Neural cell (in vitro differentiated cells): ENCODE results near the gene GPI. TPM values are rescaled to one million over a fixed set of nuclear protein-coding genes. Genes with fewer than 3 reads are reported as not detected.

Source experiments
- H2AFZ ChIP-seq: fragments of 200-600, 300-800 bp; sonication (generic), shearing (Covaris generic); 2 replicates; pipeline ENCODE4 v1.6.0; 2014; ENCODE audit warnings: low read depth, mild to moderate bottlenecking, antibody characterized with exemption, low read length, moderate library complexity
- H3F3A ChIP-seq: fragments of 200-600 bp; shearing (Covaris generic); 2 replicates; pipeline ENCODE4 v1.6.1; 2016; ENCODE audit warnings: mild to moderate bottlenecking, moderate library complexity, mixed read lengths, antibody characterized with exemption, low read length; ENCODE audit not compliant: insufficient read depth, poor library complexity, severe bottlenecking
- H3K27ac ChIP-seq: fragments of 200-600, 300-800 bp; sonication (generic), shearing (Covaris generic); 2 replicates; pipeline ENCODE4 v1.5.1; 2014; ENCODE audit warnings: mild to moderate bottlenecking, low read length, moderate library complexity
- H3K27me3 ChIP-seq: fragments of 300-800, 200-600 bp; sonication (generic), shearing (Covaris generic); 2 replicates; pipeline ENCODE4 v1.6.0; 2014; ENCODE audit warnings: mild to moderate bottlenecking, low read depth, low read length, moderate library complexity; ENCODE audit not compliant: insufficient read depth
- H3K36me3 ChIP-seq: fragments of 300-800, 200-600 bp; sonication (generic), shearing (Covaris generic); 2 replicates; pipeline ENCODE4 v1.5.1; 2014; ENCODE audit warnings: mild to moderate bottlenecking, antibody characterized with exemption, low read length, moderate library complexity; ENCODE audit not compliant: insufficient read depth
- H3K4me2 ChIP-seq: fragments of 300-800, 200-600 bp; sonication (generic), shearing (Covaris generic); 2 replicates; pipeline ENCODE4 v1.6.0; 2014; ENCODE audit warnings: mild to moderate bottlenecking, low read length
- H3K4me3 ChIP-seq: fragments of 300-800, 200-600 bp; sonication (generic), shearing (Covaris generic); 2 replicates; pipeline ENCODE4 v1.5.1; 2014; ENCODE audit warnings: mild to moderate bottlenecking, low read length, moderate library complexity
- H3K79me2 ChIP-seq: fragments of 200-600 bp; shearing (Covaris generic); replicated peaks from 2 replicates; pipeline ENCODE4 v1.6.0; 2014; ENCODE audit warnings: mild to moderate bottlenecking, low read length, moderate library complexity; ENCODE audit not compliant: insufficient read depth
- H3K9ac ChIP-seq: fragments of 300-800, 200-600 bp; sonication (generic), shearing (Covaris generic); 2 replicates; pipeline ENCODE4 v1.6.1; 2016; ENCODE audit warnings: mild to moderate bottlenecking, low read length, mixed read lengths
- H3K9me2 ChIP-seq: fragments of 200-600 bp; shearing (Covaris generic); 2 replicates; pipeline ENCODE4 v1.6.1; 2016; ENCODE audit warnings: mild to moderate bottlenecking, low read length, mixed read lengths; ENCODE audit not compliant: insufficient read depth
- H3K9me3 ChIP-seq: fragments of 200-600, 300-800 bp; sonication (generic), shearing (Covaris generic); 2 replicates; pipeline ENCODE4 v1.6.1; 2016; ENCODE audit warnings: mild to moderate bottlenecking, mixed run types, low read length, moderate library complexity, mixed read lengths
- H4K20me1 ChIP-seq: fragments of 200-600 bp; shearing (Covaris generic); 2 replicates; pipeline ENCODE4 v1.6.1; 2016; ENCODE audit warnings: mild to moderate bottlenecking, mixed run types; ENCODE audit not compliant: insufficient read depth
- EP300 ChIP-seq: fragments of 450-650 bp; conservative IDR thresholded peaks from 2 replicates; pipeline ENCODE4 v1.6.1; 2014; ENCODE audit warnings: antibody characterized with exemption, mild to moderate bottlenecking, moderate library complexity; ENCODE audit not compliant: poor library complexity, severe bottlenecking
- POLR2AphosphoS5 ChIP-seq: IDR thresholded peaks from 2 replicates; pipeline ENCODE4 v1.6.1; 2012
- SMC3 ChIP-seq: fragments of 450-650 bp; conservative IDR thresholded peaks from 2 replicates; pipeline ENCODE4 v1.6.1; 2014; ENCODE audit warnings: antibody characterized with exemption, mild to moderate bottlenecking, moderate library complexity; ENCODE audit not compliant: poor library complexity
- TAF1 ChIP-seq: IDR thresholded peaks from 2 replicates; pipeline ENCODE4 v1.6.1; 2012; ENCODE audit warnings: low read depth
- polyA plus RNA-seq: library from polyadenylated mRNA; depleted of rRNA; stranded (reverse); fragments of >200 nt; gene quantifications from 2 replicates; pipeline ENCODE4 v1.2.3, GENCODE V29; 2014
- TF ChIP-seq, protein P1 (sequence below): fragments of 450-650 bp; IDR thresholded peaks from 2 replicates; pipeline ENCODE4 v1.5.1; 2014; ENCODE audit warnings: antibody characterized with exemption, mild to moderate bottlenecking, moderate library complexity; ENCODE audit not compliant: poor library complexity, severe bottlenecking
- TF ChIP-seq, protein P2 (sequence below): IDR thresholded peaks from 2 replicates; pipeline ENCODE4 v1.6.1; 2012; ENCODE audit warnings: borderline replicate concordance

GPI gene
- polyA plus RNA-seq, 1 donor from 2014 or later, result 113 TPM

DNA sequence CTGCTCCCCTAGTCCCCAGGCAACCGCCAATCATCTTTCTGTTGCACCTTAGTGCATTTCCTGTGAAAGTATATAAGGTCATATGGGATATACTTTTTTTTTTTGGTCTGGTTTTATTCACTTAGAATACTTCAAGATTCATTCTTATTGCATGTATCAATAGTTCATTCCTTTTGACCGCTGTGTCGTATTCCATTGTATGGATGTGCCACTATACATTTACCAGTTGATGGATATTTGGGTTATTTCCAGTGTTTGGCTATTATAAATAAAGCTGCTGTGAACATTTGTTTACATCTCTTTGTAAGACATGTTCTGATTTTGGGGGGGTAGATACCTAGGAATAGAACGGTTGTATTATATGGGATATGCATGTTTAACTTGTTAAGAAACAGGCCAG is 53.3 kb downstream of the GPI start:
- H3K36me3 ChIP-seq, result peaks cover 5% of the 10 kb centered on the region
- H4K20me1 ChIP-seq, result no peaks in the 10 kb centered on the region
- no peaks in the 10 kb centered on the region for H3K27me3 ChIP-seq
- H3K4me3 ChIP-seq, result no peak overlapping the region
- H3K4me2 ChIP-seq, result no peak overlapping the region
- no peak overlapping the region for H3K27ac ChIP-seq
- TF ChIP-seq, protein P1, sequence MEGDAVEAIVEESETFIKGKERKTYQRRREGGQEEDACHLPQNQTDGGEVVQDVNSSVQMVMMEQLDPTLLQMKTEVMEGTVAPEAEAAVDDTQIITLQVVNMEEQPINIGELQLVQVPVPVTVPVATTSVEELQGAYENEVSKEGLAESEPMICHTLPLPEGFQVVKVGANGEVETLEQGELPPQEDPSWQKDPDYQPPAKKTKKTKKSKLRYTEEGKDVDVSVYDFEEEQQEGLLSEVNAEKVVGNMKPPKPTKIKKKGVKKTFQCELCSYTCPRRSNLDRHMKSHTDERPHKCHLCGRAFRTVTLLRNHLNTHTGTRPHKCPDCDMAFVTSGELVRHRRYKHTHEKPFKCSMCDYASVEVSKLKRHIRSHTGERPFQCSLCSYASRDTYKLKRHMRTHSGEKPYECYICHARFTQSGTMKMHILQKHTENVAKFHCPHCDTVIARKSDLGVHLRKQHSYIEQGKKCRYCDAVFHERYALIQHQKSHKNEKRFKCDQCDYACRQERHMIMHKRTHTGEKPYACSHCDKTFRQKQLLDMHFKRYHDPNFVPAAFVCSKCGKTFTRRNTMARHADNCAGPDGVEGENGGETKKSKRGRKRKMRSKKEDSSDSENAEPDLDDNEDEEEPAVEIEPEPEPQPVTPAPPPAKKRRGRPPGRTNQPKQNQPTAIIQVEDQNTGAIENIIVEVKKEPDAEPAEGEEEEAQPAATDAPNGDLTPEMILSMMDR, result no peak
- TF ChIP-seq TAF1, result no peak
- TF ChIP-seq EP300, result no peak
- no peak for TF ChIP-seq SMC3
- no peaks in the 10 kb centered on the region for H3K9me3 ChIP-seq
- H3K9ac ChIP-seq, result no peak overlapping the region
- H3F3A ChIP-seq, result no peaks in the 10 kb centered on the region
- no peak overlapping the region for H2AFZ ChIP-seq
- no peaks in the 10 kb centered on the region for H3K79me2 ChIP-seq
- no peaks in the 10 kb centered on the region for H3K9me2 ChIP-seq

DNA sequence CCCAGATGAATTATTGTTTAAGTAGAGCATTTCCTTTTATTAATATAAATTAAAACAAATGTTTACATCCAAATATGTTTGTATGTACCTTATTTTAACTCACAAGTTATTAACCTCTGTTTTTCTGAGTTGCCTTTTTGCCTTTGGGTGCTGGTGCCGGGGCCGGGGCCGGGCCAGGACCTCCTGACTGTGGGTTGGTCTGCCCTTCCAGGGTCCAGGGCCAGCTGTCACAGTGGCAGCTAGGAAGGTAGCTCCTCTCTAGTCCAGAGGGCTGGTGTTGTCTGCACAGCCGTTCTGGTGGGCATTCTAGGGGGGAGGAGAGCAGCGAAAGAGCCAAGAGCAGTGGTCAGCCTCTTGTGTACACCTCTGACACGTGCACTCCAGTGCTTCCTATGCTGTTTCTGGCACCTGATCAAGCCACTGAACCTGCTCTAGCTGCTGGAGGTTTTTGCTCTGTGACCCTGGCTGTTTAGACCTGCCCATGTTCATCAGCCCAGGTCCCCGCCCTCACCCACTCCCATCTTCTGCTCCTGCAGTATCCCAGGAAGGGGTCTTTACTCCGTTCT is 61.2 kb downstream of the GPI start:
- H2AFZ ChIP-seq, result no peak overlapping the region
- H3K79me2 ChIP-seq, result peaks cover 31% of the 10 kb centered on the region
- no peak overlapping the region for H3K9ac ChIP-seq
- no peaks in the 10 kb centered on the region for H3K27me3 ChIP-seq
- TF ChIP-seq, protein P2, sequence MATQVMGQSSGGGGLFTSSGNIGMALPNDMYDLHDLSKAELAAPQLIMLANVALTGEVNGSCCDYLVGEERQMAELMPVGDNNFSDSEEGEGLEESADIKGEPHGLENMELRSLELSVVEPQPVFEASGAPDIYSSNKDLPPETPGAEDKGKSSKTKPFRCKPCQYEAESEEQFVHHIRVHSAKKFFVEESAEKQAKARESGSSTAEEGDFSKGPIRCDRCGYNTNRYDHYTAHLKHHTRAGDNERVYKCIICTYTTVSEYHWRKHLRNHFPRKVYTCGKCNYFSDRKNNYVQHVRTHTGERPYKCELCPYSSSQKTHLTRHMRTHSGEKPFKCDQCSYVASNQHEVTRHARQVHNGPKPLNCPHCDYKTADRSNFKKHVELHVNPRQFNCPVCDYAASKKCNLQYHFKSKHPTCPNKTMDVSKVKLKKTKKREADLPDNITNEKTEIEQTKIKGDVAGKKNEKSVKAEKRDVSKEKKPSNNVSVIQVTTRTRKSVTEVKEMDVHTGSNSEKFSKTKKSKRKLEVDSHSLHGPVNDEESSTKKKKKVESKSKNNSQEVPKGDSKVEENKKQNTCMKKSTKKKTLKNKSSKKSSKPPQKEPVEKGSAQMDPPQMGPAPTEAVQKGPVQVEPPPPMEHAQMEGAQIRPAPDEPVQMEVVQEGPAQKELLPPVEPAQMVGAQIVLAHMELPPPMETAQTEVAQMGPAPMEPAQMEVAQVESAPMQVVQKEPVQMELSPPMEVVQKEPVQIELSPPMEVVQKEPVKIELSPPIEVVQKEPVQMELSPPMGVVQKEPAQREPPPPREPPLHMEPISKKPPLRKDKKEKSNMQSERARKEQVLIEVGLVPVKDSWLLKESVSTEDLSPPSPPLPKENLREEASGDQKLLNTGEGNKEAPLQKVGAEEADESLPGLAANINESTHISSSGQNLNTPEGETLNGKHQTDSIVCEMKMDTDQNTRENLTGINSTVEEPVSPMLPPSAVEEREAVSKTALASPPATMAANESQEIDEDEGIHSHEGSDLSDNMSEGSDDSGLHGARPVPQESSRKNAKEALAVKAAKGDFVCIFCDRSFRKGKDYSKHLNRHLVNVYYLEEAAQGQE, result no peak
- TF ChIP-seq, protein P1, result no peak
- TF ChIP-seq EP300, result no peak
- TF ChIP-seq SMC3, result no peak
- no peak for TF ChIP-seq POLR2AphosphoS5
- H3F3A ChIP-seq, result no peaks in the 10 kb centered on the region
- no peaks in the 10 kb centered on the region for H3K9me2 ChIP-seq
- no peaks in the 10 kb centered on the region for H3K9me3 ChIP-seq
- H4K20me1 ChIP-seq, result peaks cover 5% of the 10 kb centered on the region
- H3K27ac ChIP-seq, result no peak overlapping the region
- no peak overlapping the region for H3K4me3 ChIP-seq
- no peak overlapping the region for H3K4me2 ChIP-seq
- no peaks in the 10 kb centered on the region for H3K36me3 ChIP-seq
